ENCODE data around the gene L2HGDH. TPM values are rescaled to one million over a fixed set of nuclear protein-coding genes. Genes with fewer than 3 reads are reported as not detected.
A peak's percentile ranks its signal among the peaks of the same experiment; 100 is the strongest.

The L2HGDH gene
- polyA plus RNA-seq (2011; rRNA removed) (12.6 and 14.5 TPM in 2 replicates), polyA plus RNA-seq (2017; fragmentation: RNase III; extraction: RNeasy Plus Mini Kit Qiagen cat#74134 plus additional on column Dnase treatment) (17.4 to 18.1 TPM (median 18.0 TPM) in 3 replicates), polyA minus RNA-seq (2011; rRNA and poly(A)+ RNA removed) (7.5 and 8.1 TPM in 2 replicates)
- 10.2 and 11.8 TPM in 2 replicates for polyA plus RNA-seq (2012; cell fraction: cytosol; rRNA removed)
- 4.8 and 6.6 TPM in 2 replicates for polyA plus RNA-seq (2012; cell fraction: nucleus; rRNA removed)

DNA sequence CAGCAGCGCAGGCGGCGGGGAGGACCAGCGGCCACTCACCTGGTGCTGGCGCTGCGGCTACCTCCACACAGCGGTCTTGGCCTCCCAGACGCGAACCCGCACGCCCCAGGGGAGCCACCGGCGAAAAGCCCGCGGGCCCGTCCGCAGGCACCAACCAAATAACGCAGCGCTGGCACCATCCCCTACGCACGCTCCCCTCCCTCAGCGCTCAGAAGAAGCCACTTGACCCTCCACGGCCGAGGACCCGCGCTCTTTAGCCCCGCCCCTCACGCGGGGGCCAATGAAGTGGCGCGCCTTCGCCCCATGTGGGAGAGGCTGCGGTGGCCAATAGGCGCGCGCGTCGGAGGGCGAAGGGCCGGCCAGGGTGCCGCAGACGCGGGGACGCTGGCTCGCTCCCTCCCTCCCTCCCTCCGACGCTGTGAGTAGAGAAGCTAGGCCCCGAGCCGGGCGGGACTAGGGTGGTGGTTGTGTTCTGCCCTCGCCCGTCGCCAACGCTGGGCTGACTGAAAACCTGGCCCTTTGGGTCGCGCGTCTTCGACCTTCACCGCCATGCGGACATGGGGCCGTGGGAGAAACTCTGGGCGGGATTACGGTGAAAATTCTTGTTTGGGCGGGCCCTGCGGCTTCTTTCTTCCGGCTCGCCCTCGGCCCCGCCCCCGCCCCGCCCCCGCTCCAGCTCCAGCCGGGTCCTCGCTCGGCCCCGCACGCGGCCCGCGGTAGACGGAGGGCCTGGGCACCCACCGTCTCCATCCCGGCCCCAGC is at the start of gene L2HGDH, which contains the start of gene DMAC2L:
L2HGDH (minus strand) TSS at position 258 of the 762 bp plus-strand sequence; CDS start at position 179, 79 bp downstream.
DMAC2L (plus strand) TSS at position 353 of the 762 bp plus-strand sequence. CDS start 9,164 bp downstream, outside the sequence.
- no peak for FAIRE-seq
- Histone ChIP-seq H3K27ac (peak within 1 kb of the TSS; percentile 91 to 96), H3K4me1 (peaks cover 22% of the 10 kb centered on the region), H3K4me3 (peak within 1 kb of the TSS; percentile 56), H3K9me3 (no peaks in the 10 kb centered on the region), H3K4me2 (peak within 1 kb of the TSS; percentile 88)
- ChIA-PET CTCF (interaction anchor here (0.7 to 2.2 kb wide), 11 partner anchors 10 to 242 kb away, joined by 3 to 23 read pairs (median 3); partner anchors contain the start of gene MAP4K5), POLR2A (interaction anchor here (0.5 to 1.9 kb wide), 38 partner anchors 9 to 576 kb away, joined by 3 to 22 read pairs (median 4); partner anchors contain the start of genes ATL1, CDKL1, MAP4K5 and SAV1)
- peak; percentile 95 to 97 for DNase-seq (ENCODE audit: low read depth in 1 of 2, low spot score in 1 of 2)
- ATAC-seq = peak; percentile 95 to 97
- under 1% methylated on average over 36 of the region's 83 CpGs for WGBS (ENCODE audit: missing lambda C conversion rate)
- no peak for TF ChIP-seq CBX2 (IDR thresholded peaks at IDR 0.05; ENCODE audit: borderline replicate concordance, low read depth)
- TF ChIP-seq RCOR1 (IDR thresholded peaks at IDR 0.05; ENCODE audit: low read depth, low read length) = no peak
- peak; percentile 76 for TF ChIP-seq POLR2A (IDR thresholded peaks at IDR 0.05; ENCODE audit: low read length)
- no peak for TF ChIP-seq KDM5A (IDR thresholded peaks at IDR 0.05)
- peak; percentile 94 for TF ChIP-seq PHF8 (IDR thresholded peaks at IDR 0.05; ENCODE audit: borderline replicate concordance, low read depth)
- TF ChIP-seq ESRRA (IDR thresholded peaks at IDR 0.05; ENCODE audit: borderline replicate concordance, low read length) = no peak
- TF ChIP-seq, protein P1, sequence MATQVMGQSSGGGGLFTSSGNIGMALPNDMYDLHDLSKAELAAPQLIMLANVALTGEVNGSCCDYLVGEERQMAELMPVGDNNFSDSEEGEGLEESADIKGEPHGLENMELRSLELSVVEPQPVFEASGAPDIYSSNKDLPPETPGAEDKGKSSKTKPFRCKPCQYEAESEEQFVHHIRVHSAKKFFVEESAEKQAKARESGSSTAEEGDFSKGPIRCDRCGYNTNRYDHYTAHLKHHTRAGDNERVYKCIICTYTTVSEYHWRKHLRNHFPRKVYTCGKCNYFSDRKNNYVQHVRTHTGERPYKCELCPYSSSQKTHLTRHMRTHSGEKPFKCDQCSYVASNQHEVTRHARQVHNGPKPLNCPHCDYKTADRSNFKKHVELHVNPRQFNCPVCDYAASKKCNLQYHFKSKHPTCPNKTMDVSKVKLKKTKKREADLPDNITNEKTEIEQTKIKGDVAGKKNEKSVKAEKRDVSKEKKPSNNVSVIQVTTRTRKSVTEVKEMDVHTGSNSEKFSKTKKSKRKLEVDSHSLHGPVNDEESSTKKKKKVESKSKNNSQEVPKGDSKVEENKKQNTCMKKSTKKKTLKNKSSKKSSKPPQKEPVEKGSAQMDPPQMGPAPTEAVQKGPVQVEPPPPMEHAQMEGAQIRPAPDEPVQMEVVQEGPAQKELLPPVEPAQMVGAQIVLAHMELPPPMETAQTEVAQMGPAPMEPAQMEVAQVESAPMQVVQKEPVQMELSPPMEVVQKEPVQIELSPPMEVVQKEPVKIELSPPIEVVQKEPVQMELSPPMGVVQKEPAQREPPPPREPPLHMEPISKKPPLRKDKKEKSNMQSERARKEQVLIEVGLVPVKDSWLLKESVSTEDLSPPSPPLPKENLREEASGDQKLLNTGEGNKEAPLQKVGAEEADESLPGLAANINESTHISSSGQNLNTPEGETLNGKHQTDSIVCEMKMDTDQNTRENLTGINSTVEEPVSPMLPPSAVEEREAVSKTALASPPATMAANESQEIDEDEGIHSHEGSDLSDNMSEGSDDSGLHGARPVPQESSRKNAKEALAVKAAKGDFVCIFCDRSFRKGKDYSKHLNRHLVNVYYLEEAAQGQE (IDR thresholded peaks at IDR 0.05) = no peak
- no peak for TF ChIP-seq HDAC2 (IDR thresholded peaks at IDR 0.05)
- no peak for TF ChIP-seq FOSL2 (IDR thresholded peaks at IDR 0.05)
- TF ChIP-seq FOSL2 (CRISPR knock-in tag; IDR thresholded peaks at IDR 0.05) = no peak
- TF ChIP-seq JUN (IDR thresholded peaks at IDR 0.05) = peak; percentile 83 to 85; a peak in 3 of 5 replicates
- TF ChIP-seq, protein P2, sequence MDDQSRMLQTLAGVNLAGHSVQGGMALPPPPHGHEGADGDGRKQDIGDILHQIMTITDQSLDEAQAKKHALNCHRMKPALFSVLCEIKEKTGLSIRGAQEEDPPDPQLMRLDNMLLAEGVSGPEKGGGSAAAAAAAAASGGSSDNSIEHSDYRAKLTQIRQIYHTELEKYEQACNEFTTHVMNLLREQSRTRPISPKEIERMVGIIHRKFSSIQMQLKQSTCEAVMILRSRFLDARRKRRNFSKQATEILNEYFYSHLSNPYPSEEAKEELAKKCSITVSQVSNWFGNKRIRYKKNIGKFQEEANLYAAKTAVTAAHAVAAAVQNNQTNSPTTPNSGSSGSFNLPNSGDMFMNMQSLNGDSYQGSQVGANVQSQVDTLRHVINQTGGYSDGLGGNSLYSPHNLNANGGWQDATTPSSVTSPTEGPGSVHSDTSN (IDR thresholded peaks at IDR 0.05) = 0 out of 2 replicates have a peak, but pooled peaks have one; percentile 44
- TF ChIP-seq, protein P3, sequence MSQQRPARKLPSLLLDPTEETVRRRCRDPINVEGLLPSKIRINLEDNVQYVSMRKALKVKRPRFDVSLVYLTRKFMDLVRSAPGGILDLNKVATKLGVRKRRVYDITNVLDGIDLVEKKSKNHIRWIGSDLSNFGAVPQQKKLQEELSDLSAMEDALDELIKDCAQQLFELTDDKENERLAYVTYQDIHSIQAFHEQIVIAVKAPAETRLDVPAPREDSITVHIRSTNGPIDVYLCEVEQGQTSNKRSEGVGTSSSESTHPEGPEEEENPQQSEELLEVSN (IDR thresholded peaks at IDR 0.05; ENCODE audit: borderline replicate concordance, low read depth) = peak; percentile 97
- TF ChIP-seq, protein P4, sequence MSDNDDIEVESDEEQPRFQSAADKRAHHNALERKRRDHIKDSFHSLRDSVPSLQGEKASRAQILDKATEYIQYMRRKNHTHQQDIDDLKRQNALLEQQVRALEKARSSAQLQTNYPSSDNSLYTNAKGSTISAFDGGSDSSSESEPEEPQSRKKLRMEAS (IDR thresholded peaks at IDR 0.05) = peak; percentile 95
- no peak for TF ChIP-seq RNF2 (IDR thresholded peaks at IDR 0.05; ENCODE audit: borderline replicate concordance, low read depth)
- no peak for TF ChIP-seq CHD4 (IDR thresholded peaks at IDR 0.05; ENCODE audit: borderline replicate concordance)
- TF ChIP-seq CHD2 (IDR thresholded peaks at IDR 0.05; ENCODE audit: low read length, partially characterized antibody) = no peak
- TF ChIP-seq, protein P5, sequence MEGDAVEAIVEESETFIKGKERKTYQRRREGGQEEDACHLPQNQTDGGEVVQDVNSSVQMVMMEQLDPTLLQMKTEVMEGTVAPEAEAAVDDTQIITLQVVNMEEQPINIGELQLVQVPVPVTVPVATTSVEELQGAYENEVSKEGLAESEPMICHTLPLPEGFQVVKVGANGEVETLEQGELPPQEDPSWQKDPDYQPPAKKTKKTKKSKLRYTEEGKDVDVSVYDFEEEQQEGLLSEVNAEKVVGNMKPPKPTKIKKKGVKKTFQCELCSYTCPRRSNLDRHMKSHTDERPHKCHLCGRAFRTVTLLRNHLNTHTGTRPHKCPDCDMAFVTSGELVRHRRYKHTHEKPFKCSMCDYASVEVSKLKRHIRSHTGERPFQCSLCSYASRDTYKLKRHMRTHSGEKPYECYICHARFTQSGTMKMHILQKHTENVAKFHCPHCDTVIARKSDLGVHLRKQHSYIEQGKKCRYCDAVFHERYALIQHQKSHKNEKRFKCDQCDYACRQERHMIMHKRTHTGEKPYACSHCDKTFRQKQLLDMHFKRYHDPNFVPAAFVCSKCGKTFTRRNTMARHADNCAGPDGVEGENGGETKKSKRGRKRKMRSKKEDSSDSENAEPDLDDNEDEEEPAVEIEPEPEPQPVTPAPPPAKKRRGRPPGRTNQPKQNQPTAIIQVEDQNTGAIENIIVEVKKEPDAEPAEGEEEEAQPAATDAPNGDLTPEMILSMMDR (IDR thresholded peaks at IDR 0.05) = no peak; the same call in 2 of the 3 replicates
- 0 out of 3 replicates have a peak, but pooled peaks have one; percentile 1 for TF ChIP-seq SMC3 (IDR thresholded peaks at IDR 0.05)
- TF ChIP-seq KDM1A (IDR thresholded peaks at IDR 0.05; ENCODE audit: low read depth) = no peak
- TF ChIP-seq, protein P6, sequence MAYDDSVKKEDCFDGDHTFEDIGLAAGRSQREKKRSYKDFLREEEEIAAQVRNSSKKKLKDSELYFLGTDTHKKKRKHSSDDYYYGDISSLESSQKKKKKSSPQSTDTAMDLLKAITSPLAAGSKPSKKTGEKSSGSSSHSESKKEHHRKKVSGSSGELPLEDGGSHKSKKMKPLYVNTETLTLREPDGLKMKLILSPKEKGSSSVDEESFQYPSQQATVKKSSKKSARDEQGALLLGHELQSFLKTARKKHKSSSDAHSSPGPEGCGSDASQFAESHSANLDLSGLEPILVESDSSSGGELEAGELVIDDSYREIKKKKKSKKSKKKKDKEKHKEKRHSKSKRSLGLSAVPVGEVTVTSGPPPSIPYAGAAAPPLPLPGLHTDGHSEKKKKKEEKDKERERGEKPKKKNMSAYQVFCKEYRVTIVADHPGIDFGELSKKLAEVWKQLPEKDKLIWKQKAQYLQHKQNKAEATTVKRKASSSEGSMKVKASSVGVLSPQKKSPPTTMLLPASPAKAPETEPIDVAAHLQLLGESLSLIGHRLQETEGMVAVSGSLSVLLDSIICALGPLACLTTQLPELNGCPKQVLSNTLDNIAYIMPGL (CRISPR knock-in tag; IDR thresholded peaks at IDR 0.05; ENCODE audit: borderline replicate concordance) = peak; percentile 41; the same call in 1 of the 2 replicates
- peak; percentile 32; the same call in 1 of the 2 replicates for TF ChIP-seq MAZ (IDR thresholded peaks at IDR 0.05; ENCODE audit: borderline replicate concordance, low read depth, low read length)
- TF ChIP-seq RAD21 (conservative IDR thresholded peaks at IDR 0.05 in 1 of 2, IDR thresholded peaks at IDR 0.05 in 1 of 2) = peak; percentile 13 to 14; a peak in 1 of 5 replicates
- TF ChIP-seq MAFK (IDR thresholded peaks at IDR 0.05; ENCODE audit: partially characterized antibody) = no peak
- TF ChIP-seq CBX8 (IDR thresholded peaks at IDR 0.05) = no peak
- TF ChIP-seq POLR2AphosphoS2 (conservative IDR thresholded peaks at IDR 0.05; ENCODE audit: low read length) = no peak
- TF ChIP-seq, protein P7, sequence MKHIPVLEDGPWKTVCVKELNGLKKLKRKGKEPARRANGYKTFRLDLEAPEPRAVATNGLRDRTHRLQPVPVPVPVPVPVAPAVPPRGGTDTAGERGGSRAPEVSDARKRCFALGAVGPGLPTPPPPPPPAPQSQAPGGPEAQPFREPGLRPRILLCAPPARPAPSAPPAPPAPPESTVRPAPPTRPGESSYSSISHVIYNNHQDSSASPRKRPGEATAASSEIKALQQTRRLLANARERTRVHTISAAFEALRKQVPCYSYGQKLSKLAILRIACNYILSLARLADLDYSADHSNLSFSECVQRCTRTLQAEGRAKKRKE (CRISPR knock-in tag; IDR thresholded peaks at IDR 0.05; ENCODE audit: low read depth) = peak; percentile 35; the same call in 1 of the 2 replicates
